22Rv1 (cell line): ENCODE data around the gene ZNF326.

Experiments used
- ZFX ChIP-seq: fragments of 450-650 bp; IDR thresholded peaks from 2 replicates; pipeline ENCODE4 v1.6.1; 2017; ENCODE audit warnings: antibody characterized with exemption, borderline replicate concordance
- TF ChIP-seq, protein P1 (sequence below): fragments of 450-650 bp; IDR thresholded peaks from 2 replicates; pipeline ENCODE4 v1.5.1; 2017; ENCODE audit warnings: mild to moderate bottlenecking

DNA sequence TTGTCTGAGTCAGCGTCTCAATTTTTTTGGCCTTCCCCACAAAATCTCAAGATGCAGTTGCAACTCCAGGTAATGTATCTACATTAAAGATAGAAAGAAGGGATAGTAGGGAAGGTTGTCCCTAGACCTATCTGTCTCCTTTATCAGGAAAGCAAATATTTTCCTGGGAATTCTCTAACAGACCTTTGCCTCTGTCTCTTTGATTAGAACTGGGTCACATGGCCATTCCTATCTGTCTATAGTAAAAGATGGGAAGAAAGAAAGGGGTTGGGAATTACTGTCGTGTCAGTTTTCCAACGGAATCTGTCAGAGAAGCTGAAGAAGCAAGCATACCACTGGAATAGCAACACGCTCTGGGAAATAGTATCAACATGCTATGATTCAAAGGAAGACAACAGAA, 48.7 kb downstream of the ZNF326 start:
- TF ChIP-seq, protein P1, sequence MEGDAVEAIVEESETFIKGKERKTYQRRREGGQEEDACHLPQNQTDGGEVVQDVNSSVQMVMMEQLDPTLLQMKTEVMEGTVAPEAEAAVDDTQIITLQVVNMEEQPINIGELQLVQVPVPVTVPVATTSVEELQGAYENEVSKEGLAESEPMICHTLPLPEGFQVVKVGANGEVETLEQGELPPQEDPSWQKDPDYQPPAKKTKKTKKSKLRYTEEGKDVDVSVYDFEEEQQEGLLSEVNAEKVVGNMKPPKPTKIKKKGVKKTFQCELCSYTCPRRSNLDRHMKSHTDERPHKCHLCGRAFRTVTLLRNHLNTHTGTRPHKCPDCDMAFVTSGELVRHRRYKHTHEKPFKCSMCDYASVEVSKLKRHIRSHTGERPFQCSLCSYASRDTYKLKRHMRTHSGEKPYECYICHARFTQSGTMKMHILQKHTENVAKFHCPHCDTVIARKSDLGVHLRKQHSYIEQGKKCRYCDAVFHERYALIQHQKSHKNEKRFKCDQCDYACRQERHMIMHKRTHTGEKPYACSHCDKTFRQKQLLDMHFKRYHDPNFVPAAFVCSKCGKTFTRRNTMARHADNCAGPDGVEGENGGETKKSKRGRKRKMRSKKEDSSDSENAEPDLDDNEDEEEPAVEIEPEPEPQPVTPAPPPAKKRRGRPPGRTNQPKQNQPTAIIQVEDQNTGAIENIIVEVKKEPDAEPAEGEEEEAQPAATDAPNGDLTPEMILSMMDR = no peak
- no peak for TF ChIP-seq ZFX
